ENCODE data around the gene HSPB6.

GRCh38 chr19:35759697-35760096, 2.9 kb upstream of the HSPB6 start:
- TF ChIP-seq CTCF (conservative IDR thresholded peaks at IDR 0.05 in 1 of 2, IDR thresholded peaks at IDR 0.05 in 1 of 2; ENCODE audit: extremely low read depth in 1 of 2, insufficient read depth in 1 of 2, low read depth in 1 of 2, low read length in 2 of 2) (no peak), EZH2 (IDR thresholded peaks at IDR 0.05; ENCODE audit: borderline replicate concordance, low read length) (no peak)

Data from mammary epithelial cell (primary cell).